Measurements from ENCODE around the gene SH3GLB2. TPM values are rescaled to one million over a fixed set of nuclear protein-coding genes. Genes with fewer than 3 reads are reported as not detected.

The SH3GLB2 gene
- 33.0 TPM for total RNA-seq

DNA sequence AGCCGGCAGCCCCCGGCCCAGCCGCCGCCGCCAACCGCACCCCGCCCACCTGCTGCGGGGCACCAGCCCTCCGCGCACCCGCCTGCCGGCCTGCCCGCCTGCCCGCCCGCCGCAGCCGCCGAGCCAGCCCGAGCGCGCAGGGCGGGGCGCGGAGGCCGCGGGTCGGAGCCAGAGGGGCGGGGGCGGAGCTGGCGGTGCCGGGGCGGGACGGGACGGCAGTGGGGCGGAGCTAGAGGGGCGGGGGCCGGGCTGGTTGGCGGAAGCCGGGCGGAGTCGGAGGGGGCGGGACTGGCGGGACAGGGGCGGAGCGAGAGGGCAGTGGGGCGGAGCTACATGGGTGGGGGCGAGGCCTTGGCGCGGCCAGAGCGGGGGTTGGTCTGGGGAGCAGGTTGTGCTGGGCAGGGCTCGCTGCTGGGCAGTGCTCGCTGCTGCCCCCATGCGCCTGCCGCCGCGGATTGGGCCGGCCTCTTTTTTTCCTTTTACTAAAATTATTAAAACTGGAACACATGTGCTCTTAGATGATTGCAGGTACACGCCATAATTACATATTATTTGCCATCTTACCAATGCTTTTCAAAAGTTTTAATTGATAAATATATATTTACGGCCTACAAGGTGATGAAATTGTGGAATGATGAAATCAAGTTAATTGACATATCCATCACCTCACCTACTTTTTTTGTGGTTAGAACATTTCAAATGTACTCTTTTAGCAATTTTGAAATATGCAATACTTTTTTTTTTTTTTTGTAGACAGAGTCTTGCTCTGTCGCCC lies at the start of gene SH3GLB2:
TSS of gene SH3GLB2 (minus strand) at position 140 of the 775 bp plus-strand sequence. CDS start 177 bp downstream, outside the sequence.
- peak; percentile 94 for DNase-seq

GRCh38 chr9:129077236-129077635 lies 49.1 kb upstream of the SH3GLB2 start:
- DNase-seq = no peak

GRCh38 chr9:129076640-129077037 lies 48.5 kb upstream of the SH3GLB2 start:
- DNase-seq = no peak

DNA sequence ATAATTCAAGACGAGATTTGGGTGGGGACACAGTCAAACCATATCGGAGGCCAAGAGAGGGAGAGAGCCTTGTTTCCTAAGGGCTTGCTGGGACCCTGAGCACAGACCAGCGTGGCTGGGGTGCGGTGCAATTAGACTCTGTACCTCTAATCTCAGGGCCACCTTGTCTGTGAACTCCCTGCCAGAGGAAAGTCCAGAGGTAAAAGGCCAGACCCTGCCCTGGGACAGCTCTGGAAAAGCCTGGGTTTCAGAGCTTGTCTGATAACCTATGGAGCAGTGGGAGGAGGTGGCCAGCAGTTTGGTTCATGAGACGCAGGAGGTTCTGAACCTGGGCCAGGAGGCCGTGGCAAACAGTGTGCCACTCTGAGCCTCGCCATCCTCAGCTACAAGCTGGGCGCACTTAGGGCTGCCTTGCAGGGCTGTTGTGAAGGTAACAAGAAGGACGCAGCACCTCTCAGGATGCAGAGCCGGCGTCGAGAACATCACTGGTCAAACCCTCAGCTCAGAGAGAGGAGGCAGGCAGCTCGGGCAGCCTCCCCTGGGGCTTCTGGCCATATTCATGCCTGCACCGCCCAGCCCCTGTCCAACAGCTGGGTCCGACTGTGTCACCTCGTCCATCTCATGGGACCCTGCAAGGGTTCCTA lies 48.0 kb upstream of the SH3GLB2 start:
- no peak for DNase-seq

DNA sequence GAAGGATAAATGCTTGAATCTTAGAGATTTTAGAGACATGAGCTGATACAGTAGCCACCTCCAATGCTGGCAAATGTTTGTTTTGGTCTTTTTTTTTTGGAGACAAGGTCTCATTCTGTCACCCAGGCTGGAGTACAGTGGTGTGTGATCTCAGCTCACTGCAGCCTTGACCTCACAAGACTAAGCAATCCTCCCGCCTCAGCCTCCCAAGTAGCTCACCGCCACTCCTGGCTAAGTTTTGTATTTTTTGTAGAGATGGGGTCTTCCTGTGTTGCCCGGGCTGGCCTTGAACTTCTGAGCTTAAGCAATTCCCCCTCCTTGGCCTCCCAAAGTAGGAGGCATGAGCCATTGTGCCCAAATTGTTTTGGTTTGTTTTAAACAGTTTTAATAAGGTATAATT lies 46.0 kb upstream of the SH3GLB2 start:
- DNase-seq = no peak

GRCh38 chr9:129073404-129073803 lies 45.3 kb upstream of the SH3GLB2 start:
- no peak for DNase-seq

DNA sequence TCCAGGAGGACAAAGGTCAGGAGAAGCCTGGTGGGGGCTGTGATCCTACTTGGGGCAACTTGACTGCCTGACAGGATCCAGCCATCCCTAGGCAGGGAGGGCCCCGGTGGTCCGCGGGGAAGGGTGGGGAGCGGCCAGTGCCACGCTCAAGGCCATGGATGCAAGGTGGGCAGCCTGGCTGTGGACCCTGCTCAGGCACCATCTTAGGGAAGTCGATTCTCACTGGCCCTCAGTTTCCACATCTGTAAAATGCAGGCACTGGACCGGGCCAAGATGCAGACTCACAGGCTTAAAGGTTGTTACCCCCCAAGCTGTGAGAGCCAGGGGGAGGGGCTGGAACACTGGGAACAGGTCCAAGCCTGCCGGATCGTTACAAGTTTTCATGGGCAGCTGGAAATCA lies 44.0 kb upstream of the SH3GLB2 start:
- DNase-seq = no peak

GRCh38 chr9:129071526-129072126 lies 43.5 kb upstream of the SH3GLB2 start:
- DNase-seq = no peak

DNA sequence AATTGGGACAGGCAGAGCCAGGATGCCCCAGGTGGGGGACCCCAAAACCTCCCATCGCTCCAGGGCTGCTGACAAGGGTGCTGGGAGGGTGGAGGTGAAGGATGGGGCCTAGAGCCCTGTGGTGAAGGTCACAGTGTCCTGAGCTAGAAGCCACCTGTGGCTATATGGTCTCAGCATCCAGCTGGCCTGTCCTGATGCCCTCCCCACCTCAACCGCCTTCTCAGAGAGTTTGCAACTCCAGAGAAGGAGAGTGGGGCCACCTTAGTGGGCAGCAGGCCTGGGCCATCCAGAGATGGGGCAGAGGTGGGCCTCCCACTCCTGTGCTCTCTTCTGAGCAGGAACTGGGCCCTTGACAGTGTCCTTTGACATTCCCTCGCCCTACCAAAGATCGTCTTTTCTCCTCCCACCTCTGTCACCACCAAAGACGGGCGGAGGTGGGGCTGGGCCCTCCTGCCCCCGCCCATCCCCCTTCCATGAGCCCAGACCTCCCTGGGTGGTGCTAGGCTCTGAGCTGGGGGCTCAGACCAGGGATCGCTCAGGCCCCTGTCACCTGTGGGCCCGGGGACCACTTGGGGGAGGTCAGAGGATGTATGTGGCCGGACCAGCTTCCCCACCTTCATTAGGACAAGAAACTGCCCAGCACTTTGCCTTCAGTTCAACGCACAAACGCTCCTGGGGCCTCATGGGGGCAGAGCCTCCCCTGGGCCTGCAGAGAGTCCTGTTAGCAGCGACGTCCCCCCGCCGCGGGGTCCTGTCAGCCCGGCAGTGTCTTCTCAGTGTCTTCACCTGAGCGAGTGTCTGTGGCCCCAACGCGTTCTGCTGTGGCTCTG lies 42.8 kb upstream of the SH3GLB2 start:
- DNase-seq = no peak

- DNase-seq = no peak
These were observed 41.9 kb upstream of the SH3GLB2 start for GRCh38 chr9:129069862-129070641.

GRCh38 chr9:129068990-129069861 lies 41.1 kb upstream of the SH3GLB2 start:
- no peak for DNase-seq

DNA sequence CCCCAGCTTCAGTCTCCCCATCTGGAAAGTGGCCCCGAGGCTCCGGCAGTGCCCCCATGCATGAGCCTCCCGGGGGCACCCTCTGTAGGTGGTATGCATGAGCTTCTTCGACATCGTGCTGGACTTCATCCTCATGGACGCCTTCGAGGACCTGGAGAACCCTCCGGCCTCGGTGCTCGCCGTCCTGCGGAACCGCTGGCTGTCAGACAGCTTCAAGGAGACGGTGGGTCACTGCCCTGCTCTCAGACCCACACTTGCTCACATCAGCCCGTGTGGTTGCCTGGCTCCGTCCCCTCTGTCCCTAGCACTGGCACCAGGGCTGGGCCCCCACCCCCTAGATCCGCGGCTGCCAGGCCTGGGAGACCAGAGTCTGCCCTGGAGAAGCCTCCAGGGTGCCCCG lies 40.0 kb upstream of the SH3GLB2 start:
- no peak for DNase-seq

- DNase-seq = no peak
These were observed 36.4 kb upstream of the SH3GLB2 start for GRCh38 chr9:129064499-129064908.

GRCh38 chr9:129063061-129063460 lies 34.9 kb upstream of the SH3GLB2 start:
- DNase-seq = no peak

- DNase-seq = no peak
These were observed 32.9 kb upstream of the SH3GLB2 start for GRCh38 chr9:129060991-129061390.

DNA sequence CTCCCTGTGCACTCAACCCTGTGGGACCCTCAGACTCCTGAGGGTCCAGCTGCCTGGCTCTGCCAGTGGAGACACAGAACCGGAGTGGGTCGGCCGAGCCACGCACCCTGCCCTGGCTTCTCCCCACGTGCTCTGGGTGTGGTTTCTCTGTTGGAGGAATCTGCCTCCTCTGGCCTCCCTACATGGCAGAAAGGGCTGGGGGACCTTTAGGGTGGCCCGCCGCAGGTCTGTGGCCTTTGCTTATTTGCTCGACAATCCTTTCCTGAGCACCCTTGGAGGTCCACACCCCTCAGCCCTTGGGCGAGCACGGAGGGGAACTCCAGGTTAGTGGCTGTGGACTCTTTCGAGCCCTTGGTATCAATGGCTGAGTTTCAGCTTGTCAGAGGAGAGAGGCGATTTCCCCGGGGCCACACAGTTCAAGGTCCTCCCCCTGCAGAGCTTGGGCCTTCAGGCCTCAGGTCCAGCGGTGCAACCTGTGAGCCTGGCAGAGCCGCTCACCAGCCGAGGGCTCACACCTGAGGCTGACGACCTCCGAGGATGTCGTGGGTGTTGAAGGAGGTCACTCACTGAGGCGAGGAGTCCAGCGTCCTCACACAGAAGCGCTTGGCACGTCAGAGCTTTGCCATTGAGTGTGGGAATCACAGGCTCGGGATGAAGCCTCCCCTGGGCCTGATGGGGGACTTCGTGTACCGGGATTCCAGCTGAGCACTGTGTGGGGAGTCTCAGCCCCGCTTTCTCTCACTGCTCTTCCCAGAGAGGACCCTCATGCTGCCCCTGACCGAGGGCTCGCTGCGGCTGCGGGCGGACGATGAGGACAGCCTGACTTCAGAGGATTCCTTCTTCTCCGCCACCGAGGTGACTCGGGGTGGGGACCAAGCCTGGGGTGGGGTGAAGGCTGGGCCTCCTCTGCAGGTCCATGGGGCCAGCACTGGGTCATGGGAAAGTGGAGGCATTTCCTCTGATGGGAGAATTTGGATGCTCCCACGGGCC lies 32.0 kb upstream of the SH3GLB2 start:
- DNase-seq = no peak

GRCh38 chr9:129058965-129059795 lies 31.0 kb upstream of the SH3GLB2 start:
- no peak for DNase-seq

DNA sequence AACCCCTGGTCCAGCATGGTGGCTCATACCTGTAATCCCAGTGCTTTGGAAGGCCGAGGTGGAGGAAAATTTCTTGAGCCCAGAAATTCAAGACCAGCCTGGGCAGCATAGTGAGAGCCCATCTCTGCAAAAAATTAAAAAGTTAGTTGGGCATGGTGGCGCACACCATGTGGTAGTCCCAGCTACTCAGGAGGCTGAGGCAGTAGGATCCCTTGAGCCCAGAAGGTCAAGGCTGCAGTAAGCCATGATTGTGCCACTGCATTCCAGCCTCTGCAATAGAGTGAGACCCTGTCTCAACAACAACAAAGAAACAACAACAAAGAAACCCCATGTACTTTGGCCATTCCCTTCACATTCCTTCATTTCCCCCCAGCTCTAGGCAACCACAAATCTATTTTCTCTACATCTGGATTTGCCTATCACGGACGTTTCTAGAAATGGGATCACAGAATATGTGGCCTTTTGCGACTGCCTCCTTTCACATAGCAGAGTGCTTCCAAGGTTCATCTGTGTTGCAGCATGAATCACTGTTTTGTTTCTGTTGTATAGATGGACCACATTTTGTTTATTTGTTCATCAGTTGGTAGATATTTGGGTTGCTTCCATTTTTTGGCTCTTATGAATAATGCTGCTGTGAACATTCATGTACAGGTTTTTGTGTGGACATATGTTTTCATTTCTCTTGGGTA lies 26.2 kb upstream of the SH3GLB2 start:
- DNase-seq = no peak

Measured in skin of body (tissue), 2 donors.